ENCODE data around the gene TIMM17B. TPM values are rescaled to one million over a fixed set of nuclear protein-coding genes. Genes with fewer than 3 reads are reported as not detected.

Gene TIMM17B
- total and polyA plus RNA-seq, 2 donors from 2014 or later = 44.8 to 109 TPM

- H3K4me3 ChIP-seq (ENCODE audit: low read length in 3 of 3) = no peak overlapping the region
- DNase-seq = peak in 1 of 5 donors; percentile 90
- H3K27ac ChIP-seq (ENCODE audit: low read depth in 2 of 2, low read length in 2 of 2) = peak overlapping the region in 1 of 2 donors; percentile 37
- intact Hi-C loops (cut with DNase I) = no loop called here
- no peak for FAIRE-seq
- H3K4me1 ChIP-seq (ENCODE audit: control insufficient read depth in 2 of 3, insufficient read depth in 2 of 3, low read depth in 1 of 3, low read length in 3 of 3) = peaks cover 0 to 12% (median 0%) of the 10 kb centered on the region in 3 donors
- H3K36me3 ChIP-seq (ENCODE audit: control insufficient read depth in 2 of 3, insufficient read depth in 3 of 3, low read length in 3 of 3) = peaks cover 0 to 29% (median 2%) of the 10 kb centered on the region in 3 donors
- no peaks in the 10 kb centered on the region for H3K9me3 ChIP-seq (ENCODE audit: control insufficient read depth in 2 of 3, insufficient read depth in 1 of 3, low read length in 3 of 3)
- H3K27me3 ChIP-seq (ENCODE audit: control insufficient read depth, insufficient read depth, low read length) = no peaks in the 10 kb centered on the region
- TF ChIP-seq CTCF (IDR thresholded peaks at IDR 0.05; ENCODE audit: borderline replicate concordance, extremely low read depth, insufficient read depth) = no peak
- H3K9ac ChIP-seq (ENCODE audit: low read length in 3 of 3) = no peak overlapping the region
These were observed 39.7 kb upstream of the TIMM17B start for GRCh38 chrX:48937054-48937907.

- TF ChIP-seq CTCF (IDR thresholded peaks at IDR 0.05; ENCODE audit: borderline replicate concordance, extremely low read depth, insufficient read depth) = no peak
- Histone ChIP-seq H3K27ac (ENCODE audit: low read depth in 2 of 2, low read length in 2 of 2) (no peak overlapping the region), H3K27me3 (ENCODE audit: control insufficient read depth, insufficient read depth, low read length) (no peaks in the 10 kb centered on the region), H3K9ac (ENCODE audit: low read length in 3 of 3) (no peak overlapping the region), H3K36me3 (ENCODE audit: control insufficient read depth in 2 of 3, insufficient read depth in 3 of 3, low read length in 3 of 3) (peaks cover 0 to 29% (median 2%) of the 10 kb centered on the region in 3 donors), H3K9me3 (ENCODE audit: control insufficient read depth in 2 of 3, insufficient read depth in 1 of 3, low read length in 3 of 3) (no peaks in the 10 kb centered on the region), H3K4me3 (ENCODE audit: low read length in 3 of 3) (no peak overlapping the region), H3K4me1 (ENCODE audit: control insufficient read depth in 2 of 3, insufficient read depth in 2 of 3, low read depth in 1 of 3, low read length in 3 of 3) (peaks cover 0 to 9% (median 0%) of the 10 kb centered on the region in 3 donors)
- intact Hi-C loops (cut with DNase I) = no loop called here
- DNase-seq = no peak
- FAIRE-seq = no peak
These were observed 39.0 kb upstream of the TIMM17B start for GRCh38 chrX:48936429-48937053.

GRCh38 chrX:48935301-48935670 is 37.7 kb upstream of the TIMM17B start:
- DNase-seq (no peak), FAIRE-seq (no peak)
- peaks cover 2 to 26% (median 2%) of the 10 kb centered on the region in 3 donors for H3K36me3 ChIP-seq (ENCODE audit: control insufficient read depth in 2 of 3, insufficient read depth in 3 of 3, low read length in 3 of 3)
- intact Hi-C loops (cut with DNase I) = no loop called here
- TF ChIP-seq CTCF (IDR thresholded peaks at IDR 0.05; ENCODE audit: borderline replicate concordance, extremely low read depth, insufficient read depth) = no peak
- H3K4me1 ChIP-seq (ENCODE audit: control insufficient read depth in 2 of 3, insufficient read depth in 2 of 3, low read depth in 1 of 3, low read length in 3 of 3) = peaks cover 0 to 3% (median 0%) of the 10 kb centered on the region in 3 donors
- H3K9ac ChIP-seq (ENCODE audit: low read length in 3 of 3) = no peak overlapping the region
- no peak overlapping the region for H3K4me3 ChIP-seq (ENCODE audit: low read length in 3 of 3)
- H3K9me3 ChIP-seq (ENCODE audit: control insufficient read depth in 2 of 3, insufficient read depth in 1 of 3, low read length in 3 of 3) = no peaks in the 10 kb centered on the region
- H3K27ac ChIP-seq (ENCODE audit: low read depth in 2 of 2, low read length in 2 of 2) = no peak overlapping the region
- H3K27me3 ChIP-seq (ENCODE audit: control insufficient read depth, insufficient read depth, low read length) = no peaks in the 10 kb centered on the region

All from kidney (tissue), 14 donors.